GM18909 (cell line): Measurements from ENCODE around the gene EEA1.

Experiments used
- ATAC-seq: cut with Tn5 transposase; IDR thresholded peaks from one replicate; pipeline ENCODE4 v1.9.1; 2021; ENCODE audit warnings: mild to moderate bottlenecking; ENCODE audit not compliant: unreplicated experiment, poor library complexity

The EEA1 gene

DNA sequence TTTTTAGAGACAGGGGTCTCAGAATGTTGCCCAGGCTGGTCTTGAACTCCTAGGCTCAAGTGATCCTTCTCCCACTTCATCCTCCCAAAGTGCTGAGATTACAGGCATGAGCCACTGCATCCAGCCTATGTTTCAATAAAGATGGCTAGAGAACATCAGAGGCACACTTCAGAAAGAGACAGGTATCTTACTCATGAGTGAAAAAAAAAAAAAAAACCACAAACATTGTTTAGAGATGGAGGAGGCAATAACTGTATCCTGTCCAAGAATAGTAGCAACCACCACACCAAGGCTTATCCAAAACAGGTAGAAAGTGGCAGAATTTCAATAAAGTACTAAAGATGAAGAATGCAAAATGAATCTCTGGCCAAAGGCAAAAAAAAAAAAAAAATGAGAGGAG is 30.3 kb downstream of the EEA1 start:
- no peak for ATAC-seq

DNA sequence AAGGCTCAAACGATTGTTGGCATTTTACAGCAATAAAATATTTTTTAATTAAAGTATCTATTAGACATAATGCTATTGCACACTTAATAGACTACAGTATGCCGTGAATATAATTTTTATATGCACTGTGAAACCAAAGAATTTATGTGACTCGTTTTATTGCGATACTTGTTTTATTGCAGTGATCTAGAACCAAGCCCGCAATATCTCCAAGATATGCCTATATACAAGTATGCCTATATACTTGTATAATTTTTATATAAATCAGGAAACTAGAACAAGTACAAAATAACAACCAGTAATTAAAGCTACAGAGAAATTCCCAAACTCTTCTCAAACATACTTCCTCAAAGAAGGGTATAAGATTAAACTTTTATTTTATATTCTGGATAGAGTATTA is 31.3 kb downstream of the EEA1 start:
- no peak for ATAC-seq

DNA sequence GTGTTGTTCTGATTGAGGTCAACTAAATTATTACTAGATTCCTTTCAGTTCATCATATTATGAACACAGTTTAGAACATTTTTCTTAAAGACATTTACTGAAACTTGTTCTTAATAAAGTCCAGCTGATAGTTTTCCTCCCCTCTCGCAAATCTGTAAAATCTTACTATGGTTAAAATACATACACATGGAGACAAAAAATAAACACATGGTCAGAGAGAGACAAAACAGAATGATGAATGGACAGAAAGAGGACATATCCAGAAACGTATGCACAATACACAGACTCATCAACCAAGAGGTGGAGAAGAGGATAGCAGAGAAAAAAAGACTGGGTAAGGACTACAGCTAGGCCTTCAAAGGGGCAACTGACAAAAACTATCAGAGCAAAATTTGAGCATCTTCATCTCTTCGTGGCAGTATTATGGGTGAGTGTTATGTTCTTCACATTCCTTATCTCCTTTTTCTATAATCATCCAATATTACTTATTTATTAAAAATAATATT is 38.4 kb downstream of the EEA1 start:
- no peak for ATAC-seq

DNA sequence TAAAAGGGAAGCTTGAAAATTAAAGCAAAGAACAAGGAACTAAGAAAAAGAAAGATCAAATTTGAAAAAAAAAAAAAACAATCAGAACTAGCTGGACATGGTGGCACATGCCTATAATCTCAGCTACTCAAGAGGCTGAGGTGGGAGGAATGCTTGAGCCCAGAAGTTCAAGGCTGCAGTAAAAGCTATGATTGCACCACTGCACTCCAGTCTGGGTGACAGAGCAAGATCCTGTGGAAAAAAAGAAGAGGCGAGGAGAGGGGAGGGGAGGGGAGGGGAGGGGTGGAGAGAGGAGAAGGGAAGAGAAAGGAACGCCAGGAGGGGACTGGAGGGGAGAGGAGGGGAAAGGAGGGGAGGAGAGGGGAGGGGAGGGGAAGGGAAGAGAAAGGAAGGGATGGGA is 43.0 kb downstream of the EEA1 start:
- no peak for ATAC-seq

DNA sequence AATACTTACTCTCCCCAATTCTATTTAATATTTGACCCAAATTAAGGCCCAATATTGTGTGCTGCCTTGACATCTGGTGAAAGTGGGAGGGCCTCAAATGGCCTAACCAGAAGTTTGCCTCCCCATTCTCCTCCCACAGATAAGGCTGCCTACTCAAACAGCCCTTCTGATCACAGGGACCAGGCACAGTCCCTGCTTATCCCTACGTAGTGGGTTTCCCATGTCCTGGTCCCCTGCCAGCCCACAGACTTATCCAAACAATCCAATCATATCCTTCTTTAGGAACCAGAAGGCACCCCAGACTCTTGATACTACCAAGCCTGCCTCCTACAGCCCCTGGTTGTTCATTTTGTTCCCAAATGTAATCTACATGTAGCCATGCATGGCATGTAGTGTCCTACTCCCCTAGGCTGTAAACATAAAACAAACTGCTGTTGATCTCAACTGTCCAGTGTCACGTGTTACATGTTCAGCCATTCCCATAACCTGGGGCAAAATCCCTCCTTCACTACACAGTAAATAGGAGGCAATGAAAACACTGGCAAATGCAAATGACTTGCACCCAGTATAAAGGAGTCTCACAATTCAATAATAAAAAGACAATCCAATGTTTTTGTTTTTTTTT is 49.3 kb downstream of the EEA1 start:
- ATAC-seq = no peak

DNA sequence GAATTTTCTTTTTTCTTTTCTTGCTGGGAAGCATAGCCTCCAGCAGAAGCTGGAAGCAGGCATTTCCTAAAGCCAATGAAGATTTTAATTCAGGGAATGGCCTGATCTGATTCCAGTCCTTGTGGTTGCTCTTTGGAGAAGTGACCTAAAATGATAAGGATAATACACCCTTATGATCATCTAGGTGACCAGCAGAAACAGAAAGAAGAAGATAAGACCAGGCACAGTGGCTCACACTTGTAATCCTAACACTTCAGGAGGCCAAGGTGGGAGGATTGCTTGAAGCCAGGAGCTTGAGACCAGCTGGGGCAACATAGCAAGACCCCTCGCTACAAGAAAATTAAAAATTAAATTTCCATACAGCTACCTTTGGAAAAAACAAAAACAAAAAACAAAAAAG is 51.2 kb downstream of the EEA1 start:
- no peak for ATAC-seq

DNA sequence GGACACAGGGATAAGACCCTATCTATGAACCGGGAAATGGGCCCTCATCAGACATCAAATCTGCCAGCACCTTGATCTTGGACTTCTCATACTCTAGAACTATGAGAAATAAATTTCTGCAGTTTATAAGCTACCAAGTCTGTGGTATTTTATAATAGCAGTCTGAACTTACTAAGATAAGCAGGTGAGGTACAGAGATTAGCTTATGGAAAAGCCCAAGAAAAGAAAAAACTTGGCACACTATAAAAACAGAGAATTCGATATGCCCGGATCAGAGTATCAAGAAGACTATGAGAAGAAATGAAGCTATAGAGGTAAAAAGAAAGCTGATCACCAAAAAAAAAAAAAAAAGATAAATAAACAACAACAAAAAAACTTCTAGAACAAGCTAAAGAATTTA is 52.6 kb downstream of the EEA1 start:
- ATAC-seq = no peak

DNA sequence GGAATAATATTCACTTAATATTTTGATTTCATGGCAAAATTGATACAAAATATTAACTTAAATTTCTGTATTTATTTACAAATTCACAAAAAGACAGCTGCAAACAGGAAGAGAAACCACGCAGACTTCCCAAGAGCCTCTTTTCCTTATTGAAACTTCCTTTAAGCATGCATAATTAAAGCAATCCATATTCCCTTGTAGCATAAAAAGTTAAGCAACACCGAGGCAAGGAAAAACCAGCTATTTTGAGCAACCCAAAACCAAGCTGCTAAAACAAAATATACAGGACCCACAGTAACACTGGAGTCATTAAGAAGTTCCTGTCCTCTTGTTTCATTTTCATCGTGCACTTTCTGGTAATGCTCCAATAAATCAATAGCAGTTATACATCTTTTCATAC is 58.0 kb downstream of the EEA1 start:
- no peak for ATAC-seq

DNA sequence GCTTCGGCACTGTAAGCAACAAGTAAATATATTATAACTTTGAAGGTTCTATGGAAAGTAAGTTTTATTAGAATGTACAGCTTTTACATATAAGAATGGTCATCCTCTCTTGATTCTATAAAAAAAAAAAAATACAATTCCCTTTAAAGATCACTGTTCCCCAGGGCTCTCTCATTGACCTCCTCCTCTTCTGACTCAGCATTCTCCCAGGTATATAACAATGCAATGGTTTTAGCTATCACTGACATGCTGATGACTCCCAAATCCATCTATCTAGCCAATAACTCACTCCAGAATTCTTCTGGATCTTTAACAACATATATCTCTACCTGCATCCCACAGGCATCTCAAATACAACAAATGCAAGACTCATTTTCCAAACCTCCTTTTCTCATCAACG is 62.7 kb downstream of the EEA1 start:
- no peak for ATAC-seq

DNA sequence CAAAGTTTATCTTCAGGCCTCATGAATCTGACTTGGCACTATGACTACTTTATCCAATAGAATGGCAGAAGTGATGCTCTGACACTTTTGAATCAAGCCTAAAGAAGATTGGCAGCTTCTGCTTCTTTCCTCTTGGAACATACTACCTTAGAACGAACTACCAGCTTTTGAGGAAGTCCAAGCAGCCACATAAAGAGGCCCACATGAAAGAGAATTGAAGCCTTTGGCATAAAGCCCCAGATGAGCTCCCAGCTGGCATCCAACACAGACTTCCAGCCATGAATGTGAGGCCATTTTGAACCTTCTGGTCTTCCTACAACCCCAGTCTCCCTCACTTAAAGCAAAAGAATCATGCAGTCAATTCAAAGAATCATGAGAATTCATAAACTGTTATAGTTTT is 65.8 kb downstream of the EEA1 start:
- no peak for ATAC-seq

DNA sequence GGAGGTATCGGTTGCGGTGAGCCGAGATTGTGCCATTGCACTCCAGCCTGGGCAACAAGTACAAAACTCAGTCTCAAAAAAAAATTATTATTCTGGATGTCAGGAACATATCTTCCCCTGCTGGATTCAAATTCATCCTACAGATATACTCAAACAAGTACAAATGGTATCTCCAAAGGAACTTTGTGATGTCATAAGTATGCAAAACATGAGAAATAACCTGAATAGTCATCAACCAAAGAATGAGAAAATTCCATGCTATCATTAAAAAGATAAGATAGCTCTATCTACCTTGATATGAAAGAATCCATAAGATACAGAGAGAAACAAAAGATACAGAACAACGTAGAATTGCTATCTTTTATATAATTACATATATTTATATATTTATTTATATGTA is 67.7 kb downstream of the EEA1 start:
- ATAC-seq = no peak

DNA sequence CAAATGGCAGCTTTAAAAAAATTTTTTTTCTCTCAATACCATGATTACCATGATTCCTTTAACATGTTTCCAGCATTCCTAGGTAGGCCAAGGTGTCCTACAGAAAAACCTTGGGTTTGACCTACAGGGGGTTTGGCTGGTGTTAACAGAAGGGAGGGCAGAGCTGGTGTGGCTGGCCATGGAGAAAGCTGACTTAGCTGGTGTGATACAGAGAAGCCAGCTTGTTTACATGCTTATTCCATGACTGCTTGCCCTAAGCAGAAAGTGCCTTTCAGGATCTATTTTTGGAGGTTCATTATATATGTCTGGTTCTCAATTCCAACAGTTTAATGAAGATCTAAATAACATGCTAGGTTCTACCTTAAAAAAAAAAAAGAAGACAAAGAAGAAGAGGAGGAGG is 68.6 kb downstream of the EEA1 start:
- no peak for ATAC-seq

DNA sequence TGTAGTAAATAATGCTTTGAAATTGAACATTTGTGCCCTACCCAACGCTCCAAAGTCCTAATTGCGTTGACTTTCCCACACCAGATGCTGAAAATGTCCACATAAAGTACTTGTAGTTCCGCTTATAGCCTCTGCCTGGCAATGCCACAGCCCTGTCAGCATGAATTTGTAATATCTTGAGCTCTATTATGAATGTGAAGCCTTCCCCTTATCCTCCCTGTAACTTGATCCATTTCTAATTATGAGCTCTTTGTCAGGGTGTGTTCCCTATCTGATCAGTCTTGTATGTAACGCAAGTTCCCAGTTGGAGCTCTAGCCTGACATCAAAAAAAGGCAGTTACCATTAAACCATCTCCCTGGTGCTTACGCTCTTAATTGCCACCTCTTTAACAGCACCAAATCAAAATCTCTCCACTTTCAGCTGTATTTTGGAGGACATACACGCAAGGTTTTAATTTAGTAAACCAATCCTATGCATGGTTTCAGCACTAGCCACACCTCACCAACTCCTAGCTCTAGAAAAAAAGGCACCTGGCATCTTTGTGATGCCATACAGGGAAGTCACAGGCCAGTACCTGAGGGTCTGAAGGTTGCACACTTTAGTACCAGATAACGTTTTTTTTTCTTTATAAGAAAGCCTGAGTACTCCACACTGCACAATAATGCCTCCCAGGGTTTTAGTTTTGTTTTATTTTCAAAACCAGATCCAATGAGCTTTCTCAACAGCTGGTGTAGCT is 69.3 kb downstream of the EEA1 start:
- no peak for ATAC-seq

DNA sequence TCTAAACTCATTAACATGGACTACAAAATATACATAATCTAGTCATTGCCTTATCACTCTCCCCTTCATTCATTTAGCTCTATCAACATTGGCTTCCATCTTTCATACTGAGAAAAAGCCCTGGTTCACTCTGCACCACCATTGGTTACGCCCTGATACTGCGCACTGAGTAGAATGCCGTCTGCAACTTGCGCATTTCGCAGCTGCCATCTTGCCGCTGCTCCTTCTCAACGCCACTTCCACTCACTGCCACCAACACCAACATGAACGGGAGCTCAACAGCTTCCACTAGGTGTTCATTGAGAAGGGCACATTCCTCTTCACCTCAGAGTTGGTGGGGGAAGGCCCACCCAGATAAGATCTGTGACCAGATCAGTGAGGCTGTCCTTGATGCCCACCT is 71.3 kb downstream of the EEA1 start:
- no peak for ATAC-seq

DNA sequence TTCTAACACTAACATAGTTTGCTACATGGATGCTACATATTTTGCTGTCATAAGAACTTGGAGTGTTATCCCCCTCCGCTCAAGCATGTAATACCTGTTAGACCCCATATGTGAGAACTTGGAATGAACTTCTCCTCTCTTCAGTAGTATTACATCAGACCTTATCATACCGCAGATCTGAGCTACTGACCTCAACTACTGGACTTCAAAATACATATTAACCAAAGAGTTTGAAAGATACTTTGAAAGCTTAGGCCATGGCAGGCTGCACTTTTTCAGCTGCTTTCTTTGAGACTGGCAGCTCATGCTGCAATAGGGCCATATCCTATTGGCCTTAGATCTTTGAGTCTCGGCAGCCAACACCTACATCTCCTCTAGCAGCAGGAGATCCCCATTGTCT is 74.8 kb downstream of the EEA1 start:
- no peak for ATAC-seq

DNA sequence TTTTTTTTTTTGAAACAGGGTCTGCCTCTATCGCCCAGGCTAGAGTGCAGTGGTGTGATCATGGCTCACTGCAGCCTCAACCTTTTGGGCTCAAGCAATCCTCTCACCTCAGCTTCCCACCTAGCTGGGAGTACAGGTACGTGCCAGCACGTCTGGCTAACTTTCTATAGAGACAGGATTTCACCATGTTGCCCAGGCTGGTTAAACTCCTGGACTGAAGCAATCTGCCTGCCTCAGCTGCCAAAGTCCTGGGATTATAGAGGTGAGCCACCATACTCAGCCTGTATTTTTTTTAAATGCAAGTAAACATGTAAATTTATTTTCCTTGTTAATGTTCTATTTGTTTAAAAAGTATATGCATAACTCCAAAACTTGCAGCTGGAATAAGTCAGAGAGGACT is 80.4 kb downstream of the EEA1 start:
- no peak for ATAC-seq

DNA sequence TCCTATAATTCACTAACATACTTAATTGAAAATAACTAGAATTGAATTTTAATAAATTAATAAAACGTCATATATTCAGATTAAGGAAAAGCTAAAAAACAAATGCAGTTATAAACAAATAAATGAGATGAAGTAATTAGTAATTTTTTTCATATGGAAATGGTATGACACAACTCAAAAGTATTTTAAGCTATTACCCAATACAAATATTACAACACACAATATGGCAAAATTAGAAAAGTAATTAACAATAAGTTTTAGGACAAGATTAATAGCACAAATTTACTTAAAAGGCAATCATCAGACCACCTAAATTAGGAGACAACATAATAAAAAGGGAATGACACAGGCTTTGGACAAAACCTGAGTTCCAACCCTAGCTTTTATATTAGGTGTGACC is 81.7 kb downstream of the EEA1 start:
- ATAC-seq = no peak

DNA sequence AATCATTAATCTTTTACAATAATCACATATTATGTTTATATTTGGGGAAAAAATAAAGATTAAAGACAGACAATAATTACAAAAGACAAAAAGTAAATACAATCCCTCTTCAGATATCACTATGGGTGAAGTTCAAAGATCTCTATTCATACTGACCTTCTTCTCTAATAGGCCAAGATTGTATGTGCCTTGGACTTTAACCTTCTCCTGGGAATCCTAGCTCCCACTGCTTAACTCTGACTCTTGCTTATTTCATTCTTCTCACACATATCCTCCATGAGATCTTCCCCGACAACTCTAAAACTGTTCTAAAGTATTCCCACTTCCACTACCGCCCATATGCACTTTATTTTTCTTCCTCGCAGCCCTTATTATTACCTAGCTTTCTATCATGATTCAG is 83.8 kb downstream of the EEA1 start:
- no peak for ATAC-seq

DNA sequence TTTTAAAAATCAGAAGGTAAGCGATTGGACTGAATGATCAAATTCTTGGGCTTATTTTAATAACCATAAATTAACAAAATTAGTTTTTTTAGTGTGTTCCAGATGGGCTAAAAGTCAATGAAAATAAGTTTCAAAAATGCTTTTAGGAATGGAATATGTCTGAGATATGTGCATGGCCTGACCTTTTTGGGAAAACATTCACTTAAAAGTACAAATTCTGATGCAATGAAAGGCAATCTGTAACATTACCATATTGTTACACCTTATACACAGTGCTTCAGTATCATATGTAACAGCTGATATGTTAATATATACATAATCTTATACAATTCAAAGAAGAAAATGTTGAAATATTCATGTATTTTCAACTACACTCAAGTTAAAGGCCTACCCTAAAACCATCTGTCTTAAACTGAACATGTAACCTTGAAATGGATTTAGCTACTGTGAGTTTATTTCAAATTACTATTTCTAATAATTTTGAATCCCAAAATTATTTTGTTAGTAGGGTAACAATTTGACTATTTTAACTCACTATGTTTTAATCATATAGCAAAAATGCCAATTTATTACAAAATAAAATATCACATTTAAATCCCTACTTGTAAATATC is 84.8 kb downstream of the EEA1 start:
- ATAC-seq = no peak

DNA sequence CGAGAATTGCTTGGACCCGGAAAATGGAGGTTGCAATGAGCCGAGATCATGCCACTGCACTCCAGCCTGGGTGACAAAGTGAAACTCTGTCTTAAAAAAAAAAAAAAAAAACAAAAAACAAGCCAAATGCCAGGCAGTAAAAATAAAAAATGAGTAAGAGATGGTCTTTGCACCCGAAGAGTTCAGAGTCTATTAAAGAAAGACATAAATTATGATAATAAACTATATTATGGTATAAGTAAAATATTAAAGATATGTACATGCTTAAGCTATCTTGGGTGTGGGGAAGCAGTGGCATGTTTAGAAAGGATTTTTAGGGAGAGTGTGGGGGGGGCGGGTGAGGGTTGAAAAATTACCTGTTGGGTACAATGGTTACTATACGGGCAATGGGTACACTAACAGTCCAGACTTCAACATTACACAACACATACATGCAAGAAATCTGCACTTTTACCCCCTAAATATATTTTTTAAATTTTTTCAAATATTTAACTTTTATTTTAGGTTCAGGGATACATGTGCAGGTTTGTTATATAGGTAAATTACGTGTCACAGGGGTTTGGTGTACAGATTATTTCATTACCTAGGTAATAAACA is 99.3 kb downstream of the EEA1 start:
- ATAC-seq = no peak

DNA sequence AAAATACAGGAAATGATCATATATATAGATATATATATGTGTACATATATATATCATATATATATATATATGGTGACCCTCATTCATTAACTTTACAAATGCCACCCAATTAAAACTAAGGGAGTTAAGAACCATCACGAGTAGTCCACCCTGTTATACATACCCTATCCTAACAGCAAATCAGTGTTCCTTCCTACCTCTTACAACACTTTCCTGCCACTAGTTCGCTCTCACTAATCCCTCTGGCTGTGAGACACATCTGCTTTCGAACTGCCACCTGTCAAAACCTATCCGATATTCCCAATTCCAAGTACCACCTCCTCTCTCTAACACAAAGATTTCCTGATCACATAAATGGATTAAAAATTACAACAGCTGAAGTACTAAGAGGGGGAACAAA is 100.5 kb downstream of the EEA1 start:
- no peak for ATAC-seq
